Activated CD8-positive, alpha-beta T cell treated with anti-CD3 and anti-CD28 coated beads for 36 hours (primary cell): Measurements from ENCODE around the gene TRERF1. TPM values are rescaled to one million over a fixed set of nuclear protein-coding genes. Genes with fewer than 3 reads are reported as not detected.

Experiments
- ATAC-seq: fragments of 200-7000 bp; cut with Tn5 transposase; one replicate; pipeline ENCODE4 v1.10.0; 2021; ENCODE audit warnings: mild to moderate bottlenecking, moderate library complexity
- CTCF ChIA-PET: fragments of 350-600 bp; sonication (Branson Sonifier 250); formaldehyde crosslinking; loops from one replicate; lab custom pipeline; 2021; ENCODE audit warnings: antibody characterized with exemption; lab: Charles Lee
- POLR2A ChIA-PET: fragments of 350-600 bp; sonication (Branson Sonifier 250); formaldehyde crosslinking; loops from one replicate; lab custom pipeline; 2021; ENCODE audit warnings: antibody characterized with exemption; lab: Charles Lee
- DNase-seq: peaks from one replicate; pipeline ENCODE4 v3.0.0-alpha.2; 2020
- H3K27ac Mint-ChIP-seq: one replicate; pipeline ENCODE4 v1.8.0; 2021; ENCODE audit warnings: mild to moderate bottlenecking, mixed read lengths
- H3K27me3 Mint-ChIP-seq: one replicate; pipeline ENCODE4 v1.8.0; 2021; ENCODE audit warnings: mixed read lengths
- H3K36me3 Mint-ChIP-seq: one replicate; pipeline ENCODE4 v1.8.0; 2021; ENCODE audit warnings: low read depth, mixed read lengths
- H3K4me1 Mint-ChIP-seq: one replicate; pipeline ENCODE4 v1.8.0; 2021; ENCODE audit warnings: low read depth, mixed read lengths
- H3K4me3 Mint-ChIP-seq: one replicate; pipeline ENCODE4 v1.8.0; 2021; ENCODE audit warnings: mild to moderate bottlenecking, moderate library complexity, mixed read lengths
- H3K9me3 Mint-ChIP-seq: one replicate; pipeline ENCODE4 v1.8.0; 2021; ENCODE audit warnings: mixed read lengths
- CTCF ChIP-seq: fragments of 200-600 bp; IDR thresholded peaks from one replicate; pipeline ENCODE4 v1.8.0; 2022; ENCODE audit warnings: antibody characterized with exemption, mild to moderate bottlenecking
- intact Hi-C: fragments of 100-400 bp; cut with micrococcal nuclease; formaldehyde crosslinking; loops from one replicate; pipeline ENCODE4 v1.10.0; 2022
- total RNA-seq, 2 experiments: library from RNA; stranded (reverse); gene quantifications; one replicate each; pipeline ENCODE4 v1.2.3, GENCODE V29; 2021

Gene TRERF1
- total RNA-seq, 2 experiments from 2014 or later = 6.5 to 6.9 TPM

GRCh38 chr6:42378125-42378524 is 73.6 kb downstream of the TRERF1 start:
- H3K36me3 Mint-ChIP-seq = peaks cover 4% of the 10 kb centered on the region
- H3K27ac Mint-ChIP-seq = peak overlapping the region; percentile 74
- peak; percentile 50 for DNase-seq
- peak; percentile 77 for ATAC-seq
- H3K4me1 Mint-ChIP-seq = peaks cover 58% of the 10 kb centered on the region
- H3K27me3 Mint-ChIP-seq = no peaks in the 10 kb centered on the region
- TF ChIP-seq CTCF = no peak
- H3K4me3 Mint-ChIP-seq = peak overlapping the region; percentile 31
- H3K9me3 Mint-ChIP-seq = no peaks in the 10 kb centered on the region
- intact Hi-C loops = no loop called here
- ChIA-PET CTCF (interaction anchor here (0.7 to 2.2 kb wide), 7 partner anchors 11 to 169 kb away, joined by 3 to 11 read pairs (median 3); no protein-coding TSS in a partner anchor), POLR2A (interaction anchor here (0.6 to 1.7 kb wide), 3 partner anchors 9 to 70 kb away, joined by 4 to 8 read pairs (median 6); no protein-coding TSS in a partner anchor)

GRCh38 chr6:42375007-42375635 is 76.6 kb downstream of the TRERF1 start:
- no peak for TF ChIP-seq CTCF
- peaks cover 59% of the 10 kb centered on the region for H3K4me1 Mint-ChIP-seq
- DNase-seq = no peak
- intact Hi-C loops = no loop called here
- H3K27me3 Mint-ChIP-seq = no peaks in the 10 kb centered on the region
- peak overlapping the region; percentile 32 for H3K27ac Mint-ChIP-seq
- no peak overlapping the region for H3K4me3 Mint-ChIP-seq
- ChIA-PET CTCF (interaction anchor here (1.0 to 5.6 kb wide), 3 partner anchors 15 to 172 kb away, joined by 3 to 24 read pairs (median 23); no protein-coding TSS in a partner anchor), POLR2A (interaction anchor here (1.1 to 1.4 kb wide), 2 partner anchors 15 to 35 kb away, joined by 3 to 8 read pairs; no protein-coding TSS in a partner anchor)
- ATAC-seq = no peak
- no peaks in the 10 kb centered on the region for H3K9me3 Mint-ChIP-seq
- H3K36me3 Mint-ChIP-seq = peaks cover 6% of the 10 kb centered on the region

GRCh38 chr6:42374018-42374669 is 77.6 kb downstream of the TRERF1 start:
- Mint-ChIP-seq H3K36me3 (peaks cover 9% of the 10 kb centered on the region), H3K9me3 (no peaks in the 10 kb centered on the region), H3K4me1 (peaks cover 60% of the 10 kb centered on the region), H3K27ac (peak overlapping the region; percentile 75), H3K27me3 (no peaks in the 10 kb centered on the region), H3K4me3 (no peak overlapping the region)
- peak; percentile 47 for DNase-seq
- no peak for TF ChIP-seq CTCF
- ATAC-seq = peak; percentile 82
- ChIA-PET CTCF (interaction anchor here (1.0 to 5.6 kb wide), 5 partner anchors 10 to 173 kb away, joined by 3 to 24 read pairs (median 3); no protein-coding TSS in a partner anchor), POLR2A (interaction anchor here (1.0 to 1.4 kb wide), 4 partner anchors 12 to 34 kb away, joined by 3 to 8 read pairs (median 3); no protein-coding TSS in a partner anchor)
- intact Hi-C loops = no loop called here

- DNase-seq (no peak), ATAC-seq (no peak)
- H3K4me1 Mint-ChIP-seq = peaks cover 63% of the 10 kb centered on the region
- intact Hi-C loops = no loop called here
- H3K36me3 Mint-ChIP-seq = peaks cover 9% of the 10 kb centered on the region
- CTCF ChIA-PET = interaction anchor here (0.7 to 5.6 kb wide), 5 partner anchors 9 to 175 kb away, joined by 3 to 24 read pairs (median 3); no protein-coding TSS in a partner anchor
- no peaks in the 10 kb centered on the region for H3K9me3 Mint-ChIP-seq
- H3K4me3 Mint-ChIP-seq = no peak overlapping the region
- H3K27me3 Mint-ChIP-seq = no peaks in the 10 kb centered on the region
- peak overlapping the region; percentile 1 for H3K27ac Mint-ChIP-seq
- POLR2A ChIA-PET = interaction anchor here (0.7 to 1.3 kb wide), 2 partner anchors 55 to 80 kb away, joined by 3 to 4 read pairs; no protein-coding TSS in a partner anchor
- no peak for TF ChIP-seq CTCF
These were observed 79.0 kb downstream of the TRERF1 start for GRCh38 chr6:42372699-42373098.
